SK-N-MC (cell line): ENCODE data around the gene CD2BP2.

Experiments
- EZH2 ChIP-seq: fragments of 200-600 bp; sonication (generic); IDR thresholded peaks from one replicate; pipeline ENCODE4 v1.6.1; 2017; ENCODE audit warnings: antibody characterized with exemption
- POLR2AphosphoS5 ChIP-seq: IDR thresholded peaks from 2 replicates; pipeline ENCODE4 v1.6.1; 2012; ENCODE audit warnings: mild to moderate bottlenecking, low read depth, low read length, borderline replicate concordance

GRCh38 chr16:30369938-30370455 is 14.9 kb upstream of the CD2BP2 start:
- TF ChIP-seq EZH2, result no peak
- 0 out of 2 replicates have a peak, but pooled peaks have one; percentile 17 for TF ChIP-seq POLR2AphosphoS5
